ES-I3 (cell line): ENCODE measurements around the gene IP6K2.

Experiments
- H3K36me3 ChIP-seq: 2 replicates; pipeline ENCODE4 v1.6.1; 2013; ENCODE audit warnings: mild to moderate bottlenecking, low read length, control low read depth, moderate library complexity; ENCODE audit not compliant: insufficient read depth
- H3K4me1 ChIP-seq: 2 replicates; pipeline ENCODE4 v1.6.1; 2013; ENCODE audit warnings: mild to moderate bottlenecking, control low read depth, low read length; ENCODE audit not compliant: insufficient read depth
- H3K9ac ChIP-seq: 2 replicates; pipeline ENCODE4 v1.6.1; 2013; ENCODE audit warnings: low read depth, mild to moderate bottlenecking, low read length, moderate library complexity
- H3K9me3 ChIP-seq: 2 replicates; pipeline ENCODE4 v1.6.1; 2013; ENCODE audit warnings: mild to moderate bottlenecking, low read length, moderate library complexity; ENCODE audit not compliant: control insufficient read depth, insufficient read depth

The IP6K2 gene

GRCh38 chr3:48688737-48689075 is 28.3 kb downstream of the IP6K2 start:
- H3K9me3 ChIP-seq: no peaks in the 10 kb centered on the region
- H3K4me1 ChIP-seq: peaks cover 7% of the 10 kb centered on the region
- peaks cover 39% of the 10 kb centered on the region for H3K36me3 ChIP-seq
- no peak overlapping the region for H3K9ac ChIP-seq

GRCh38 chr3:48688032-48688736 is 28.8 kb downstream of the IP6K2 start:
- Histone ChIP-seq H3K4me1 (peaks cover 8% of the 10 kb centered on the region), H3K9me3 (no peaks in the 10 kb centered on the region), H3K36me3 (peaks cover 34% of the 10 kb centered on the region), H3K9ac (no peak overlapping the region)

- Histone ChIP-seq H3K4me1 (peaks cover 8% of the 10 kb centered on the region), H3K9ac (no peak overlapping the region), H3K36me3 (peaks cover 25% of the 10 kb centered on the region), H3K9me3 (no peaks in the 10 kb centered on the region)
Observed at GRCh38 chr3:48687220-48687678, 29.8 kb downstream of the IP6K2 start.

DNA sequence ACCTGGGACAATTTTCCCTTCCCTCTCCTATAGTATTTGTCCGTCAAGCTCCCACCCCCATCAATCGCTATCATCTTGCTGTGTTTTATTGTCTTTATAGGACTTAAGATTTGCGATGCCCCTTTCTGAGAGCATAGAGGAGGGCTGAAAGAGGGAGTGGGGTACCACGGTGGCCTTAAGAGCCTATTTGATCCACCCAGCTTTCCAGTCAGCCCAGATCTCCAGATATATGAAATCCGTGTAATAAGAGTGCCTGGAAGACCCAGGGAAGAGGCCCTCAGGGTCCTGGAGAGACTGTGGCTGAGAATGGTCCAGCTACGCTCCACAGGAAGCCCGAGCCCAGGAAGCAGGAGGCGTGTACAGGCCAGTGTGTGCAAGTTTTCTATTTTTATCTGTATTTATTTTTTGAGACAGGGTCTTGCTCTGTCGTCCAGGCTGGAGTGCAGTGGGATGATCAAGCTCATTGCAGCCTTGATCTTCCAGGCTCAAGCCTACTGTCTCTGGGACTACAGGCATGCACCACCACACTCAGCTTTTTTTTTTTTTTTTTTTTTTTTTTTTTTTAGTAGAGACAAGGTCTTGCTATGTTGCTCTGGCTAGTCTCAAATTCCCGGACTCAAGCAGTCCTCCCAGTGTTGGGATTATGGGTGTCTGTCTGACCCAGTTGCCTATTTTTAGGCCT is 30.3 kb downstream of the IP6K2 start:
- Histone ChIP-seq H3K9ac (peak overlapping the region; percentile 81; the same call in 1 of the 2 replicates), H3K4me1 (peaks cover 8% of the 10 kb centered on the region), H3K9me3 (no peaks in the 10 kb centered on the region), H3K36me3 (peaks cover 20% of the 10 kb centered on the region)

GRCh38 chr3:48685603-48686511 is 31.2 kb downstream of the IP6K2 start, which contains the start of gene NCKIPSD:
NCKIPSD (minus strand) TSS chr3:48685915; CDS start chr3:48685807, 108 bp downstream.
- no peaks in the 10 kb centered on the region for H3K9me3 ChIP-seq
- peak within 1 kb of the TSS; percentile 81 for H3K9ac ChIP-seq
- peaks cover 16% of the 10 kb centered on the region for H3K36me3 ChIP-seq
- peaks cover 8% of the 10 kb centered on the region for H3K4me1 ChIP-seq

DNA sequence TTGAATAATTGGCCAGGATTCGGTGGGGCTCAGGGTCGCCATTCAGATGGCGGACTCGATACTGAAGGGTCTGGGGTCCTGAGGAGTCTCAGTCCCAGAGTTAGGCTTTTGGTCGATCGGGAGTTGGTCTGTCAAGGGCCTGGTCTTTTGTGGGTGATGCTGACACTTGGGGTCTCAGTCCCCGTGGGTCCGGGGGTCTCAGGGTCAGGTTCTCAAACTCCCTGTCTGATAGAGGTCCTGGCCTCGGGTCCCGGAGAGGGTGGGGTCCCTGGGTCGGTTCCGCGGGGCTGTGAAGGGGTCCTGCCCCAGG is 31.8 kb downstream of the IP6K2 start:
- no peaks in the 10 kb centered on the region for H3K9me3 ChIP-seq
- peak overlapping the region; percentile 81 for H3K9ac ChIP-seq
- peaks cover 8% of the 10 kb centered on the region for H3K4me1 ChIP-seq
- H3K36me3 ChIP-seq: peaks cover 15% of the 10 kb centered on the region

GRCh38 chr3:48684480-48685143 is 32.4 kb downstream of the IP6K2 start:
- Histone ChIP-seq H3K4me1 (peaks cover 8% of the 10 kb centered on the region), H3K9me3 (no peaks in the 10 kb centered on the region), H3K9ac (peak overlapping the region; percentile 38; the same call in 1 of the 2 replicates), H3K36me3 (peaks cover 20% of the 10 kb centered on the region)

GRCh38 chr3:48684054-48684349 is 33.0 kb downstream of the IP6K2 start:
- H3K9ac ChIP-seq: no peak overlapping the region
- peaks cover 16% of the 10 kb centered on the region for H3K36me3 ChIP-seq
- peaks cover 8% of the 10 kb centered on the region for H3K4me1 ChIP-seq
- no peaks in the 10 kb centered on the region for H3K9me3 ChIP-seq

GRCh38 chr3:48682786-48683185 is 34.2 kb downstream of the IP6K2 start:
- Histone ChIP-seq H3K4me1 (peaks cover 8% of the 10 kb centered on the region), H3K36me3 (peaks cover 10% of the 10 kb centered on the region), H3K9me3 (no peaks in the 10 kb centered on the region), H3K9ac (no peak overlapping the region)

DNA sequence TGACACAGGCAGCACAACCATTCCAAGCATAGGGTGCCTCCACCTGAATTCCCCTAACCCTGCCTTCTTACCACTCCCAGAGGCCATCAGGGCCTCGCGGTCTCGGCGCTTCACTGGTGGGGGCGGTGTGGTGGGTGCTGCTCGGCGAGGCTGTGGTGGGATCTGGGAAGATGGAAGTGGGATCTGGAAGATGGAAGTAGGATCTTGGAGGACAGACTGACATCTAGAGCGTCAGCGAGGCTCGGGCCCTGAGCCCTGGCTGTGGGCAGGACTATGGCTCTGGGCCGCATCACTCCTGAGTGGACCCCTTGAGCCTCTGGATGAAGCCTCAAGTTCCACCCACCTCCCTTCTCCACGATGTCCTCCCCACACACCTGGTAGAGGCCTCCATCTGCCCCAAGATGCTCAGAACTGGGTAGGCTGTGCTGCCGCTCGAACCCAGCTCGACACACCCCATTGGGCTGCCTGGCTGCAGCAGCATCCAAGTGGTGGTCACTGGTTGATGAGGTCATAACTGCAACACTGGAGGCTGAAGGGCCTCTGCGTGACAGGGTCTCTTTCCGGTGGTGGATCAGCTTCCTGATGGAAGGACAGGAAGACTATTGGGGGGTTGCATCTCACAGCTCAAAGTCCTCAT is 34.9 kb downstream of the IP6K2 start:
- peaks cover 10% of the 10 kb centered on the region for H3K36me3 ChIP-seq
- H3K4me1 ChIP-seq: peaks cover 8% of the 10 kb centered on the region
- H3K9ac ChIP-seq: no peak overlapping the region
- no peaks in the 10 kb centered on the region for H3K9me3 ChIP-seq

DNA sequence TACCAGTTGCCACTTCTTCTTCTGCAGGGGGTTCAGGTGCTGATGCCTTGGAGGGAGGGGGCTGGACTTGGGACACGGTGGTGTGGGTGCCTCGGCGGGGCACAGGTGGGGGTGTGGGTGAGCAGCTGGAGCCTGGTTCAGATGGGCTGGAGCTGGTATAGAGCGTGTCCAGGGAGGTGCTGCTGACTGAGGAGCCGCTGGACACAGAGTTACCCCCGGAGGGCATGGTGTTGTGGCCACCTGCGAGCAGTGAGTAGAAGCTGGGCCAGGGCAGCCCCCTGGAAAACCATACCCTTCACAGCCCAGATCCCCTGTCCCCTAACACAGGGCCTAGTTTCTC is 35.5 kb downstream of the IP6K2 start:
- H3K36me3 ChIP-seq: peaks cover 10% of the 10 kb centered on the region
- no peak overlapping the region for H3K9ac ChIP-seq
- H3K9me3 ChIP-seq: no peaks in the 10 kb centered on the region
- peaks cover 8% of the 10 kb centered on the region for H3K4me1 ChIP-seq

- peaks cover 8% of the 10 kb centered on the region for H3K4me1 ChIP-seq
- H3K36me3 ChIP-seq: peaks cover 10% of the 10 kb centered on the region
- no peak overlapping the region for H3K9ac ChIP-seq
- H3K9me3 ChIP-seq: no peaks in the 10 kb centered on the region
Observed at GRCh38 chr3:48680811-48681540, 36.0 kb downstream of the IP6K2 start.
